ENCODE measurements around the gene ATP1A1. TPM values are rescaled to one million over a fixed set of nuclear protein-coding genes. Genes with fewer than 3 reads are reported as not detected.
A peak's percentile ranks its signal among the peaks of the same experiment; 100 is the strongest.

Gene ATP1A1
- total and polyA plus RNA-seq, 9 of the 15 experiments (the other 6 are each of a cell fraction or from before 2014, with no cell fraction given): 99.3 to 513 (median 234) TPM

DNA sequence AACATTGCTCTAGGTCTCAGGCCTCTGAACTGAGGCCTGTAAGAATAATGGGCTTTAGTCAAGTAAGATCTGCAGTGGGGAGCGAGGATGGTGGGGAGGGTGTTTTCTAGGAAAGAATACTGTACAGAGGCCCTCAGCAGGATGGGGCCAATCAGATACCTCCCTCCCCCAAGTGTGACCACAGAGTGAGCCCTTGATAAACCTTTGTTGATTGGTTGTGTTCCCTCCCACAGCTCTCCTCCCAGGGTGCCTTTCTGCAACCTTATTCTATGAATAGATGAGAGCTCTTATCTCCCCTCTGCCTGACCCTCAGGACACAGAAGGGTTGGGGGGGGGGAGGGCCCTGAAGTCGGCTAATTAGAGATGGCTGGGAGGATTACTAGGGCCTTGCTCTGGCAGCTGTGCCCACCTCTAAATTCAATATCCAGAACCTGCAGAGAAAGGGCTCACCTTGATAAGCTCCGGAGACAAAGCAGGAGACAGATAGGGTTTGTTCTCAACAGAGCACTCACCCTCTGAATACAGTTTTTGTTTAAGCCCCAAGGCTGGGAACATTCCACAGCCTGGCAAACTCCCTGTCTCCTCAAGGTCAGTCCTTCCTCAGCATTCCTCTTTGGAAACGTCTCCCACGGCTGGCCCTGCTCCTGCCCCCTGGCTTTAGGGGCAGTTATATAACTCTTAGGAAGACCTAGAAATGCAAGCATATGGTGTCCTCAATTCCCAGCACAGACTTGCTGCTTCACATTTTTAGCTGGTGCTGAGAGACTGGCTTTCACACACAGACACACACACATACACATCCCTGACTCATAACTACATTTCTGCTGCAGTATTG, 42.9 kb downstream of the ATP1A1 start (continued):
- TF ChIP-seq MTF1 (CRISPR knock-in tag; IDR thresholded peaks at IDR 0.05; ENCODE audit: borderline replicate concordance) (no peak), NFE2 (IDR thresholded peaks at IDR 0.05; ENCODE audit: low read depth) (peak; percentile 23; the same call in 1 of the 2 replicates), ZNF175 (CRISPR knock-in tag; IDR thresholded peaks at IDR 0.05; ENCODE audit: low read depth) (peak; percentile 67; the same call in 1 of the 2 replicates), GABPB1 (CRISPR knock-in tag; IDR thresholded peaks at IDR 0.05) (no peak), ARID1B (IDR thresholded peaks at IDR 0.05) (peak; percentile 92), CXXC5 (CRISPR knock-in tag; IDR thresholded peaks at IDR 0.05) (peak; percentile 62), SMARCB1 (IDR thresholded peaks at IDR 0.05; ENCODE audit: insufficient read length, low read depth) (no peak), MECOM (CRISPR knock-in tag; IDR thresholded peaks at IDR 0.05) (peak; percentile 35; the same call in 1 of the 2 replicates), JUND (IDR thresholded peaks at IDR 0.05; ENCODE audit: borderline replicate concordance, low read depth, low read length) (peak; percentile 78), JUND (tag; IDR thresholded peaks at IDR 0.05; ENCODE audit: borderline replicate concordance, low read depth, low read length) (peak; percentile 68; the same call in 2 of the 3 replicates), HDAC2 (IDR thresholded peaks at IDR 0.05) (peak; percentile 97), CBFA2T3 (IDR thresholded peaks at IDR 0.05) (peak; percentile 93), TAF1 (IDR thresholded peaks at IDR 0.05; ENCODE audit: control insufficient read depth, extremely low read depth, insufficient read depth, low read length, severe bottlenecking) (peak; percentile 42), NFYB (IDR thresholded peaks at IDR 0.05; ENCODE audit: extremely low read depth, insufficient read length) (peak; percentile 81), RBBP5 (IDR thresholded peaks at IDR 0.05; ENCODE audit: borderline replicate concordance, insufficient read depth, low read length, poor library complexity, severe bottlenecking) (peak; percentile 64)
- TF ChIP-seq, protein P1, sequence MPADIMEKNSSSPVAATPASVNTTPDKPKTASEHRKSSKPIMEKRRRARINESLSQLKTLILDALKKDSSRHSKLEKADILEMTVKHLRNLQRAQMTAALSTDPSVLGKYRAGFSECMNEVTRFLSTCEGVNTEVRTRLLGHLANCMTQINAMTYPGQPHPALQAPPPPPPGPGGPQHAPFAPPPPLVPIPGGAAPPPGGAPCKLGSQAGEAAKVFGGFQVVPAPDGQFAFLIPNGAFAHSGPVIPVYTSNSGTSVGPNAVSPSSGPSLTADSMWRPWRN (IDR thresholded peaks at IDR 0.05; ENCODE audit: low read depth): peak; percentile 92
- TF ChIP-seq, protein P2, sequence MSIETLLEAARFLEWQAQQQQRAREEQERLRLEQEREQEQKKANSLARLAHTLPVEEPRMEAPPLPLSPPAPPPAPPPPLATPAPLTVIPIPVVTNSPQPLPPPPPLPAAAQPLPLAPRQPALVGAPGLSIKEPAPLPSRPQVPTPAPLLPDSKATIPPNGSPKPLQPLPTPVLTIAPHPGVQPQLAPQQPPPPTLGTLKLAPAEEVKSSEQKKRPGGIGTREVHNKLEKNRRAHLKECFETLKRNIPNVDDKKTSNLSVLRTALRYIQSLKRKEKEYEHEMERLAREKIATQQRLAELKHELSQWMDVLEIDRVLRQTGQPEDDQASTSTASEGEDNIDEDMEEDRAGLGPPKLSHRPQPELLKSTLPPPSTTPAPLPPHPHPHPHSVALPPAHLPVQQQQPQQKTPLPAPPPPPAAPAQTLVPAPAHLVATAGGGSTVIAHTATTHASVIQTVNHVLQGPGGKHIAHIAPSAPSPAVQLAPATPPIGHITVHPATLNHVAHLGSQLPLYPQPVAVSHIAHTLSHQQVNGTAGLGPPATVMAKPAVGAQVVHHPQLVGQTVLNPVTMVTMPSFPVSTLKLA (conservative IDR thresholded peaks at IDR 0.05): 0 out of 4 replicates have a peak, but pooled peaks of 1 of the 2 experiments have one; percentile 35
- TF ChIP-seq, protein P3, sequence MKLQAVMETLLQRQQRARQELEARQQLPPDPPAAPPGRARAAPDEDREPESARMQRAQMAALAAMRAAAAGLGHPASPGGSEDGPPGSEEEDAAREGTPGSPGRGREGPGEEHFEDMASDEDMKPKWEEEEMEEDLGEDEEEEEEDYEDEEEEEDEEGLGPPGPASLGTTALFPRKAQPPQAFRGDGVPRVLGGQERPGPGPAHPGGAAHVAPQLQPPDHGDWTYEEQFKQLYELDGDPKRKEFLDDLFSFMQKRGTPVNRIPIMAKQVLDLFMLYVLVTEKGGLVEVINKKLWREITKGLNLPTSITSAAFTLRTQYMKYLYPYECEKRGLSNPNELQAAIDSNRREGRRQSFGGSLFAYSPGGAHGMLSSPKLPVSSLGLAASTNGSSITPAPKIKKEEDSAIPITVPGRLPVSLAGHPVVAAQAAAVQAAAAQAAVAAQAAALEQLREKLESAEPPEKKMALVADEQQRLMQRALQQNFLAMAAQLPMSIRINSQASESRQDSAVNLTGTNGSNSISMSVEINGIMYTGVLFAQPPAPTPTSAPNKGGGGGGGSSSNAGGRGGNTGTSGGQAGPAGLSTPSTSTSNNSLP (IDR thresholded peaks at IDR 0.05; ENCODE audit: borderline replicate concordance, low read depth, low read length): peak; percentile 90; the same call in 1 of the 2 replicates
- TF ChIP-seq, protein P4, sequence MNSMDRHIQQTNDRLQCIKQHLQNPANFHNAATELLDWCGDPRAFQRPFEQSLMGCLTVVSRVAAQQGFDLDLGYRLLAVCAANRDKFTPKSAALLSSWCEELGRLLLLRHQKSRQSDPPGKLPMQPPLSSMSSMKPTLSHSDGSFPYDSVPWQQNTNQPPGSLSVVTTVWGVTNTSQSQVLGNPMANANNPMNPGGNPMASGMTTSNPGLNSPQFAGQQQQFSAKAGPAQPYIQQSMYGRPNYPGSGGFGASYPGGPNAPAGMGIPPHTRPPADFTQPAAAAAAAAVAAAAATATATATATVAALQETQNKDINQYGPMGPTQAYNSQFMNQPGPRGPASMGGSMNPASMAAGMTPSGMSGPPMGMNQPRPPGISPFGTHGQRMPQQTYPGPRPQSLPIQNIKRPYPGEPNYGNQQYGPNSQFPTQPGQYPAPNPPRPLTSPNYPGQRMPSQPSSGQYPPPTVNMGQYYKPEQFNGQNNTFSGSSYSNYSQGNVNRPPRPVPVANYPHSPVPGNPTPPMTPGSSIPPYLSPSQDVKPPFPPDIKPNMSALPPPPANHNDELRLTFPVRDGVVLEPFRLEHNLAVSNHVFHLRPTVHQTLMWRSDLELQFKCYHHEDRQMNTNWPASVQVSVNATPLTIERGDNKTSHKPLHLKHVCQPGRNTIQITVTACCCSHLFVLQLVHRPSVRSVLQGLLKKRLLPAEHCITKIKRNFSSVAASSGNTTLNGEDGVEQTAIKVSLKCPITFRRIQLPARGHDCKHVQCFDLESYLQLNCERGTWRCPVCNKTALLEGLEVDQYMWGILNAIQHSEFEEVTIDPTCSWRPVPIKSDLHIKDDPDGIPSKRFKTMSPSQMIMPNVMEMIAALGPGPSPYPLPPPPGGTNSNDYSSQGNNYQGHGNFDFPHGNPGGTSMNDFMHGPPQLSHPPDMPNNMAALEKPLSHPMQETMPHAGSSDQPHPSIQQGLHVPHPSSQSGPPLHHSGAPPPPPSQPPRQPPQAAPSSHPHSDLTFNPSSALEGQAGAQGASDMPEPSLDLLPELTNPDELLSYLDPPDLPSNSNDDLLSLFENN (IDR thresholded peaks at IDR 0.05; ENCODE audit: low read depth in 2 of 2, low read length in 2 of 2): peak in 1 of 2 experiments; percentile 69; a peak in 2 of 4 replicates
